Testis (tissue), 3 donors: ENCODE results near the gene DAPL1. TPM values are rescaled to one million over a fixed set of nuclear protein-coding genes. Genes with fewer than 3 reads are reported as not detected.

ENCODE experiments used
- DNase-seq: peaks from one replicate; pipeline ENCODE4 v3.0.0-alpha.2; 2019
- H3K27ac ChIP-seq, 2 donors: fragments of 200-600 bp; sonication (generic); one replicate each; pipeline ENCODE4 v1.5.1; 2019
- H3K27me3 ChIP-seq: fragments of 200-600 bp; sonication (generic); one replicate; pipeline ENCODE4 v1.5.1; 2019
- H3K36me3 ChIP-seq: fragments of 200-600 bp; sonication (generic); one replicate; pipeline ENCODE4 v1.5.1; 2017; ENCODE audit warnings: low read depth; ENCODE audit errors: missing control alignments
- H3K4me1 ChIP-seq: fragments of 200-600 bp; sonication (generic); one replicate; pipeline ENCODE4 v1.5.1; 2019
- H3K4me3 ChIP-seq, 2 donors: fragments of 200-600 bp; sonication (generic); one replicate each; pipeline ENCODE4 v1.5.1; 2017 to 2019
- H3K9me3 ChIP-seq: fragments of 200-600 bp; sonication (generic); one replicate; pipeline ENCODE4 v1.5.1; 2017
- CTCF ChIP-seq, 3 experiments: fragments of 450-650 bp in 2 of 3; fragments of 200-600 bp in 1 of 3; sonication (generic) in 1 of 3; IDR thresholded peaks; one replicate each; pipeline ENCODE4 v1.5.1; 2016 to 2019; ENCODE audit warnings: antibody characterized with exemption in 3 of 3, mild to moderate bottlenecking in 2 of 3, moderate library complexity in 1 of 3
- POLR2A ChIP-seq: fragments of 450-650 bp; IDR thresholded peaks from one replicate; pipeline ENCODE4 v1.6.1; 2017; ENCODE audit warnings: antibody characterized with exemption, mild to moderate bottlenecking, moderate library complexity
- WGBS, 2 donors: methylation state at CpG; one replicate each; pipeline ENCODE4 v1.1.5; 2018; 5-methylcytosine and 5-hydroxymethylcytosine counted together
- intact Hi-C: fragments of 100-400 bp; cut with DNase I; formaldehyde crosslinking; loops from one replicate; pipeline ENCODE4 v1.15.1; 2023; ENCODE audit warnings: low total_unique reads
- polyA plus RNA-seq: library from polyadenylated mRNA; stranded (reverse); fragments of 350-450 nt; fragmentation: Illumina TruSeq; extraction: RNeasy Lipid Tissue Mini Kit (QIAGEN cat#74804); gene quantifications from one replicate; pipeline ENCODE4 v1.2.3, GENCODE V29; 2014; ENCODE audit warnings: low read depth, low replicate concordance; ENCODE audit not compliant: insufficient read depth
- total RNA-seq, 2 donors: library from RNA; depleted of rRNA; stranded (reverse); fragments of >200 nt; gene quantifications; one replicate each; pipeline ENCODE4 v1.2.3, GENCODE V29; 2016

Gene DAPL1
- total and polyA plus RNA-seq, 3 donors from 2014 or later, result 4.2 to 4.4 TPM; not detected in 1

- 84 to 96% methylated on average over 2 of the region's 2 CpGs for WGBS, 2 donors
- H3K4me1 ChIP-seq, result no peaks in the 10 kb centered on the region
- intact Hi-C loops, result loop anchor here (10.0 kb wide), 1 partner anchor 714 kb away; no protein-coding TSS in a partner anchor
Measured at GRCh38 chr2:158748926-158749590, 46.1 kb upstream of the DAPL1 start.

GRCh38 chr2:158750458-158751125, 44.5 kb upstream of the DAPL1 start:
- 86 to 89% methylated on average over 5 of the region's 5 CpGs for WGBS, 2 donors

More at GRCh38 chr2:158748926-158749590, 46.1 kb upstream of the DAPL1 start:
- Histone ChIP-seq H3K27me3 (no peaks in the 10 kb centered on the region), H3K27ac (no peak overlapping the region), H3K4me3 (no peak overlapping the region), H3K36me3 (no peaks in the 10 kb centered on the region), H3K9me3 (no peaks in the 10 kb centered on the region)
- DNase-seq, result no peak
- no peak for TF ChIP-seq CTCF (IDR thresholded peaks at IDR 0.05)
- TF ChIP-seq POLR2A, result no peak

GRCh38 chr2:158753641-158754611, 41.2 kb upstream of the DAPL1 start:
- H3K4me1 ChIP-seq, result peaks cover 3% of the 10 kb centered on the region
- 9 to 11% methylated on average over 14 of the region's 14 CpGs for WGBS, 2 donors
- no peak overlapping the region for H3K27ac ChIP-seq
- H3K4me3 ChIP-seq, result no peak overlapping the region
- no peaks in the 10 kb centered on the region for H3K9me3 ChIP-seq
- DNase-seq, result peak; percentile 66
- intact Hi-C loops, result no loop called here
- TF ChIP-seq CTCF (IDR thresholded peaks at IDR 0.05), result peak; percentile 76 to 90 (median 86)
- no peak for TF ChIP-seq POLR2A
- H3K36me3 ChIP-seq, result no peaks in the 10 kb centered on the region
- no peaks in the 10 kb centered on the region for H3K27me3 ChIP-seq

More at GRCh38 chr2:158750458-158751125, 44.5 kb upstream of the DAPL1 start:
- no peak overlapping the region for H3K4me3 ChIP-seq
- H3K27ac ChIP-seq, result no peak overlapping the region
- no peaks in the 10 kb centered on the region for H3K9me3 ChIP-seq
- intact Hi-C loops, result no loop called here
- no peaks in the 10 kb centered on the region for H3K27me3 ChIP-seq
- TF ChIP-seq POLR2A (no peak), CTCF (IDR thresholded peaks at IDR 0.05) (no peak)
- H3K4me1 ChIP-seq, result peaks cover 3% of the 10 kb centered on the region
- no peak for DNase-seq
- no peaks in the 10 kb centered on the region for H3K36me3 ChIP-seq

GRCh38 chr2:158755310-158756087, 39.6 kb upstream of the DAPL1 start:
- WGBS, 2 donors, result 67 to 70% methylated on average over 8 of the region's 8 CpGs
- TF ChIP-seq POLR2A, result no peak
- peak in 1 of 3 experiments; percentile 31 for TF ChIP-seq CTCF (IDR thresholded peaks at IDR 0.05)
- intact Hi-C loops, result no loop called here

More at GRCh38 chr2:158755310-158756087, 39.6 kb upstream of the DAPL1 start:
- no peak overlapping the region for H3K27ac ChIP-seq
- peak; percentile 27 for DNase-seq
- no peak overlapping the region for H3K4me3 ChIP-seq
- no peaks in the 10 kb centered on the region for H3K9me3 ChIP-seq
- H3K27me3 ChIP-seq, result no peaks in the 10 kb centered on the region
- peaks cover 3% of the 10 kb centered on the region for H3K4me1 ChIP-seq
- H3K36me3 ChIP-seq, result no peaks in the 10 kb centered on the region
